ENCODE measurements around the gene ASIC4. TPM values are rescaled to one million over a fixed set of nuclear protein-coding genes. Genes with fewer than 3 reads are reported as not detected.

Gene ASIC4
- total and polyA plus RNA-seq, 9 of the 15 experiments (the other 6 are each of a cell fraction or from before 2014, with no cell fraction given): 0.07 to 19.2 (median 4.8) TPM

GRCh38 chr2:219543596-219544358, 29.5 kb downstream of the ASIC4 start, which contains the start of the genes CHPF and TMEM198 (continued):
- TF ChIP-seq ZNF121 (CRISPR knock-in tag; conservative IDR thresholded peaks at IDR 0.05): no peak
- no peak for TF ChIP-seq CEBPG (CRISPR knock-in tag; IDR thresholded peaks at IDR 0.05)
- no peak for TF ChIP-seq CEBPG (tag; conservative IDR thresholded peaks at IDR 0.05 in 1 of 2, IDR thresholded peaks at IDR 0.05 in 1 of 2)
- no peak for TF ChIP-seq ZNF696 (CRISPR knock-in tag; conservative IDR thresholded peaks at IDR 0.05)
- TF ChIP-seq CHCHD3 (CRISPR knock-in tag; IDR thresholded peaks at IDR 0.05): no peak
- TF ChIP-seq CUX1 (CRISPR knock-in tag; IDR thresholded peaks at IDR 0.05): no peak
- TF ChIP-seq UBTF (IDR thresholded peaks at IDR 0.05; ENCODE audit: borderline replicate concordance in 1 of 2, low read depth in 2 of 2, low read length in 2 of 2): peak in 1 of 2 experiments; percentile 16; a peak in 1 of 4 replicates
- no peak for TF ChIP-seq ZNF324 (CRISPR knock-in tag; IDR thresholded peaks at IDR 0.05)
- TF ChIP-seq CBX5 (IDR thresholded peaks at IDR 0.05; ENCODE audit: borderline replicate concordance, low read depth): no peak
- TF ChIP-seq SFPQ (IDR thresholded peaks at IDR 0.05; ENCODE audit: low read depth, low read length): no peak
- TF ChIP-seq PML (IDR thresholded peaks at IDR 0.05; ENCODE audit: low read length): no peak; the same call in 1 of the 2 replicates
- TF ChIP-seq SAFB2 (IDR thresholded peaks at IDR 0.05; ENCODE audit: borderline replicate concordance, low read depth, low read length, severe bottlenecking): no peak
- TF ChIP-seq TAL1 (IDR thresholded peaks at IDR 0.05): no peak
- no peak for TF ChIP-seq ZNF41 (CRISPR knock-in tag; conservative IDR thresholded peaks at IDR 0.05)
- peak; percentile 66 for TF ChIP-seq KHSRP (IDR thresholded peaks at IDR 0.05)
- no peak for TF ChIP-seq E2F4 (CRISPR knock-in tag; IDR thresholded peaks at IDR 0.05; ENCODE audit: low read depth)
- TF ChIP-seq ZBTB1 (CRISPR knock-in tag; IDR thresholded peaks at IDR 0.05; ENCODE audit: borderline replicate concordance, low read depth): no peak

Measured in K562 (cell line).